ENCODE data around the gene TTC7B. TPM values are rescaled to one million over a fixed set of nuclear protein-coding genes. Genes with fewer than 3 reads are reported as not detected.
"Not testable (repeated sequence)": the region's sequence is repeated elsewhere in the genome, so short reads cannot be mapped to it uniquely, and the experiment has no call there.

The TTC7B gene
- total RNA-seq, 1 experiment from 2014 or later, result 9.6 TPM

DNA sequence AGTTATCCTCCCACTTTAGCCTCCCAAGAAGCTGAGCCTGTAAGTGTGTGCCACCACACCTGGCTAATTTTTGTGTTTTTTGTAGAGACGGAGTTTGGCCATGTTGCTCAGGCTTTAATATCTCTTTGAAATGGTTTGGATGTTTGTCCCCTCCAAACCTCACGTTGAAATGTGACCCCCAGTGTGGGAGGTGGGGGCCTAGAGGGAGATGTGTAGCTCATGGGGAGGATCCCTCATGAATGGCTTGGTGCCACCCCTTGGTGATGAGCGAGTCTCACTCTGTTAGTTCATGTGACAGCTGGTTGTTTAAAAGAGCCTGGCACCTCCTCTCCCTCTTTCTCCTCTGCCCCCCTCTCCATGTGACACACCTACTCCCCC, 23.6 kb upstream of the TTC7B start:
- no TSS peak for BruUV-seq (replicated peaks)
- H3K27me3 Mint-ChIP-seq (ENCODE audit: unreplicated experiment), result no peaks in the 10 kb centered on the region
- DNase-seq, result no peak
- H3K4me1 Mint-ChIP-seq (ENCODE audit: low read depth, unreplicated experiment), result no peaks in the 10 kb centered on the region
- CTCF ChIA-PET, result interaction anchor here (0.6 to 0.7 kb wide), 2 partner anchors 11 to 57 kb away, joined by 3 to 4 read pairs; no protein-coding TSS in a partner anchor
- H3K9me3 Mint-ChIP-seq (ENCODE audit: low read depth, unreplicated experiment), result no peaks in the 10 kb centered on the region
- TF ChIP-seq, protein P1, sequence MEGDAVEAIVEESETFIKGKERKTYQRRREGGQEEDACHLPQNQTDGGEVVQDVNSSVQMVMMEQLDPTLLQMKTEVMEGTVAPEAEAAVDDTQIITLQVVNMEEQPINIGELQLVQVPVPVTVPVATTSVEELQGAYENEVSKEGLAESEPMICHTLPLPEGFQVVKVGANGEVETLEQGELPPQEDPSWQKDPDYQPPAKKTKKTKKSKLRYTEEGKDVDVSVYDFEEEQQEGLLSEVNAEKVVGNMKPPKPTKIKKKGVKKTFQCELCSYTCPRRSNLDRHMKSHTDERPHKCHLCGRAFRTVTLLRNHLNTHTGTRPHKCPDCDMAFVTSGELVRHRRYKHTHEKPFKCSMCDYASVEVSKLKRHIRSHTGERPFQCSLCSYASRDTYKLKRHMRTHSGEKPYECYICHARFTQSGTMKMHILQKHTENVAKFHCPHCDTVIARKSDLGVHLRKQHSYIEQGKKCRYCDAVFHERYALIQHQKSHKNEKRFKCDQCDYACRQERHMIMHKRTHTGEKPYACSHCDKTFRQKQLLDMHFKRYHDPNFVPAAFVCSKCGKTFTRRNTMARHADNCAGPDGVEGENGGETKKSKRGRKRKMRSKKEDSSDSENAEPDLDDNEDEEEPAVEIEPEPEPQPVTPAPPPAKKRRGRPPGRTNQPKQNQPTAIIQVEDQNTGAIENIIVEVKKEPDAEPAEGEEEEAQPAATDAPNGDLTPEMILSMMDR (IDR thresholded peaks at IDR 0.05; ENCODE audit: unreplicated experiment), result no peak
- intact Hi-C loops (cut with micrococcal nuclease; ENCODE audit: unreplicated experiment), result no loop called here
- no peak overlapping the region for H3K27ac Mint-ChIP-seq (ENCODE audit: unreplicated experiment)
- no peaks in the 10 kb centered on the region for H3K36me3 Mint-ChIP-seq (ENCODE audit: insufficient read depth, unreplicated experiment)
- H3K4me3 Mint-ChIP-seq (ENCODE audit: low read depth, unreplicated experiment), result no peak overlapping the region

DNA sequence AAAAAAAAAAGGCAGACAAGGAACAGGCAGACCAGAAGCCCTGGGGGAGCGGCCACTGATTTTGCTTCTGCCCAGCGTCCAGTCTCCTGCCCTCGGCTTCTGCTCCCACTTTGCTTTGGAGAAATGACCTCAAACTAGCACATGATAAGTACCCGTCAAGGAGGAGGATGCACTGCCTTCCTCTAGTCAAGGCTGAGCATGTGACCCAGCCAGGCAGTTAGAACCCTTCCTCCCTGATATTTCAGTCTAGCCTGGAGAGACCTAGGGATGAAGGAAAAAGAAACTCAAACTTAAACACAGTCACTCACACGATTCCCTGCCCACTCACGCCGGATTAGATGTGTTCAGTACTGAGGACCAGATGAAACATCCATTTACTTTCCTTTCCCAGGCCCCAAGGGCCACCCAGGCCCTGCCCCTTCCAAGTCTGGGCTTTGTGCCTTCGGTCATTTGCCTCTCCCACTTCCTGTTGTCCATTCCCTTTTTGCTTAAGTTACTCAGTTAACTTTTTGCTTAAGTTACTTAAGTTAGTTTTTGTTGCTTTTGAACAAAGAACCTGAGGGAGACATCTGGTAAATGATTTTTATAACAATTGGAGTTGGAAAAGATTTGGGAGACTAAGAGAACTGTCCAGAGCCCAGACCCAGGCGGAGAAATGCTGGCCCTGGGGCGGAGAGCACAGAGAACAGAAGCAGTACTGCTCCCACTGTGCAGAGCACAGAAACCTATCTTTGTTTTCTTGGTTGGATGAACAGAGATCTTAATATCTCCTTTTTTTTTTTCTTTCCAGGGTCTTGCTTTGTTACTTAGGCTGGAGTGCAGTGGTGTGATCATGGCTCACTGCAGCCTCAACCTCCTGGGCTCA, 23.0 kb upstream of the TTC7B start:
- no peaks in the 10 kb centered on the region for H3K4me1 Mint-ChIP-seq (ENCODE audit: low read depth, unreplicated experiment)
- CTCF ChIA-PET, result interaction anchor here (0.6 kb wide), 1 partner anchor 11 kb away, joined by 3 read pairs; no protein-coding TSS in a partner anchor
- no peaks in the 10 kb centered on the region for H3K27me3 Mint-ChIP-seq (ENCODE audit: unreplicated experiment)
- no peaks in the 10 kb centered on the region for H3K9me3 Mint-ChIP-seq (ENCODE audit: low read depth, unreplicated experiment)
- H3K36me3 Mint-ChIP-seq (ENCODE audit: insufficient read depth, unreplicated experiment), result no peaks in the 10 kb centered on the region
- intact Hi-C loops (cut with micrococcal nuclease; ENCODE audit: unreplicated experiment), result no loop called here
- H3K4me3 Mint-ChIP-seq (ENCODE audit: low read depth, unreplicated experiment), result no peak overlapping the region
- no peak overlapping the region for H3K27ac Mint-ChIP-seq (ENCODE audit: unreplicated experiment)
- TF ChIP-seq, protein P1 (IDR thresholded peaks at IDR 0.05; ENCODE audit: unreplicated experiment), result no peak
- no peak for DNase-seq
- no TSS peak for BruUV-seq (replicated peaks)

DNA sequence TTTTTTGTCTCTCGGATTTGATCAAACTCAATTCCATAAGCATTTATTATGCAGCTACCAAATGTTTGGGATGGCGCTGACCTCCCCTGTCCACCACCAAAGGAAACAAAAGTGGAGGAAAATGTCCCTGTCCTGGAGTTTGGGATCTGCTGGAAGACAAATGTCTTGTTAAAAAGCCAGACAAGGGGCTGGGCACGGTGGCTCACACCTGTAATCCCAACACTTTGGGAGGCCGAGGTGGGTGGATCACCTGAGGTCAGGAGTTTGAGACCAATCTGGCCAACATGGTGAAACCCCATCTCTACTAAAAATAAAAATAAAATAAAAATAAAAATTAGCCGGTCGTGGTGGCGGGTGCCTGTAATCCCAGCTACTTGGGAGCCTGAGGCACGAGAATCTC, 22.3 kb upstream of the TTC7B start:
- CTCF ChIA-PET; intact Hi-C loops (cut with micrococcal nuclease; ENCODE audit: unreplicated experiment); BruUV-seq (replicated peaks); H3K9me3 Mint-ChIP-seq (ENCODE audit: low read depth, unreplicated experiment); H3K27ac Mint-ChIP-seq (ENCODE audit: unreplicated experiment); H3K36me3 Mint-ChIP-seq (ENCODE audit: insufficient read depth, unreplicated experiment); H3K27me3 Mint-ChIP-seq (ENCODE audit: unreplicated experiment); DNase-seq; H3K4me3 Mint-ChIP-seq (ENCODE audit: low read depth, unreplicated experiment); H3K4me1 Mint-ChIP-seq (ENCODE audit: low read depth, unreplicated experiment): not testable (repeated sequence)

DNA sequence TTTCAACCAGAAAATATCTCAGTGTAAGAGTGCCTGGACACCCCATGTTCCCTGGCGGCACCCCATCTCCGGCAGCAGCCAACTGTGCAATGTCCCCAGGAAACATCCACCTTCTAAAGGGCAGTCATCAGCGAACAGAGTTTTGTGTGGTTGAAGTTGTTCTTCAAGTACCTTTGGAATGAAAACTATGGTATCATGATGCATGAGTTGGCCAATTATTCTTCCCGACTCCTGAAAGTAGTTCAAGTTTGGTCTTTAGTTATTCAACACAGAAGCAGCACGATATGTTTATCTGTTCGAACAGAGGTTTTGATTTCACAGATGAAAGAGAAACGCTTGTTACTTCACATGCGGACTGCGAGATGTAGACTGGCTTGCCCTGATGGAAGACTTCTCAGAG, 21.1 kb upstream of the TTC7B start:
- H3K36me3 Mint-ChIP-seq (ENCODE audit: insufficient read depth, unreplicated experiment), result no peaks in the 10 kb centered on the region
- H3K27me3 Mint-ChIP-seq (ENCODE audit: unreplicated experiment), result peaks cover under 1% of the 10 kb centered on the region
- DNase-seq, result no peak
- H3K4me3 Mint-ChIP-seq (ENCODE audit: low read depth, unreplicated experiment), result no peak overlapping the region
- intact Hi-C loops (cut with micrococcal nuclease; ENCODE audit: unreplicated experiment), result no loop called here
- no peaks in the 10 kb centered on the region for H3K9me3 Mint-ChIP-seq (ENCODE audit: low read depth, unreplicated experiment)
- CTCF ChIA-PET, result no interaction called here
- no peaks in the 10 kb centered on the region for H3K4me1 Mint-ChIP-seq (ENCODE audit: low read depth, unreplicated experiment)
- no TSS peak for BruUV-seq (replicated peaks)
- no peak overlapping the region for H3K27ac Mint-ChIP-seq (ENCODE audit: unreplicated experiment)
- TF ChIP-seq, protein P1 (IDR thresholded peaks at IDR 0.05; ENCODE audit: unreplicated experiment), result no peak

DNA sequence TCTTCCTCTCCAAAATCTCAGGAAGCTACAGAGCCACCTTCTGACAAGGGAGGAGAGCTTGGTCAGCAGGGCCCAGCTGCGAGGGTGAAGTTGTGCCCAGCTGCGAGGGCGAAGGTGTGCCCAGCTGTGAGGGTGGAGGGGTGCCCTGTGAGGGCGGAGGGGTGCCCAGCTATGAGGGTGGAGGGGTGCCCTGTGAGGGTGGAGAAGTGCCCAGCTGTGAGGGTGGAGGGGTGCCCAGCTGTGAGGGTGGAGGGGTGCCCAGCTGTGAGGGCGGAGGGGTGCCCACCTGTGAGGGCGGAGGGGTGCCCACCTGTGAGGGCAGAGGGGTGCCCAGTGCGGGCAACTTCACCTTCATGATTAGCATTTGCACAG, 20.4 kb upstream of the TTC7B start:
- no peaks in the 10 kb centered on the region for H3K36me3 Mint-ChIP-seq (ENCODE audit: insufficient read depth, unreplicated experiment)
- CTCF ChIA-PET, result no interaction called here
- TF ChIP-seq, protein P1 (IDR thresholded peaks at IDR 0.05; ENCODE audit: unreplicated experiment), result no peak
- no TSS peak for BruUV-seq (replicated peaks)
- H3K4me1 Mint-ChIP-seq (ENCODE audit: low read depth, unreplicated experiment), result no peaks in the 10 kb centered on the region
- no peaks in the 10 kb centered on the region for H3K9me3 Mint-ChIP-seq (ENCODE audit: low read depth, unreplicated experiment)
- intact Hi-C loops (cut with micrococcal nuclease; ENCODE audit: unreplicated experiment), result no loop called here
- peaks cover 8% of the 10 kb centered on the region for H3K27me3 Mint-ChIP-seq (ENCODE audit: unreplicated experiment)
- no peak overlapping the region for H3K27ac Mint-ChIP-seq (ENCODE audit: unreplicated experiment)
- no peak overlapping the region for H3K4me3 Mint-ChIP-seq (ENCODE audit: low read depth, unreplicated experiment)
- no peak for DNase-seq

All from Calu3 (cell line).